HepG2 (cell line): ENCODE measurements around the gene PDIA5. TPM values are rescaled to one million over a fixed set of nuclear protein-coding genes. Genes with fewer than 3 reads are reported as not detected.

Experiments
- ARID5B ChIP-seq: IDR thresholded peaks from 2 replicates; pipeline ENCODE4 v1.4.0; 2020; ENCODE audit warnings: mild to moderate bottlenecking, missing genetic modification reagents
- ASH2L ChIP-seq: fragments of 300-600, 200-600 bp; sonication (generic); IDR thresholded peaks from 2 replicates; pipeline ENCODE4 v1.7.0; 2017; ENCODE audit warnings: low read depth, mild to moderate bottlenecking, moderate library complexity, mixed read lengths, low read length; ENCODE audit not compliant: insufficient read length
- BRCA1 ChIP-seq: sonication (generic); formaldehyde crosslinking; IDR thresholded peaks from 2 replicates; pipeline ENCODE4 v1.4.0; 2020; ENCODE audit warnings: missing genetic modification reagents
- DPF2 ChIP-seq: sonication (generic); formaldehyde crosslinking; IDR thresholded peaks from 2 replicates; pipeline ENCODE4 v1.4.0; 2020; ENCODE audit warnings: mild to moderate bottlenecking, low read depth, missing genetic modification reagents, borderline replicate concordance
- E2F2 ChIP-seq: sonication (generic); formaldehyde crosslinking; IDR thresholded peaks from 2 replicates; pipeline ENCODE4 v1.4.0; 2020; ENCODE audit warnings: missing genetic modification reagents, borderline replicate concordance
- JUN ChIP-seq: sonication (generic); formaldehyde crosslinking; IDR thresholded peaks from 2 replicates; pipeline ENCODE4 v1.4.0; 2020; ENCODE audit warnings: mild to moderate bottlenecking, missing genetic modification reagents
- KDM3A ChIP-seq: IDR thresholded peaks from 2 replicates; pipeline ENCODE4 v1.6.1; 2018; ENCODE audit warnings: low read depth, missing compliant biosample characterization
- MYNN ChIP-seq: sonication (generic); formaldehyde crosslinking; IDR thresholded peaks from 2 replicates; pipeline ENCODE4 v1.4.0; 2020; ENCODE audit warnings: mild to moderate bottlenecking, low read depth, missing genetic modification reagents
- RFXAP ChIP-seq: sonication (generic); formaldehyde crosslinking; IDR thresholded peaks from 2 replicates; pipeline ENCODE4 v1.4.0; 2020; ENCODE audit warnings: missing genetic modification reagents, borderline replicate concordance
- SMAD1 ChIP-seq: sonication (generic); formaldehyde crosslinking; IDR thresholded peaks from 2 replicates; pipeline ENCODE4 v1.4.0; 2020; ENCODE audit warnings: missing genetic modification reagents, low read depth, mild to moderate bottlenecking, borderline replicate concordance
- TOPORS ChIP-seq: sonication (generic); formaldehyde crosslinking; IDR thresholded peaks from 2 replicates; pipeline ENCODE4 v1.8.0; 2023; ENCODE audit warnings: mild to moderate bottlenecking, missing genetic modification reagents
- ZBTB3 ChIP-seq: sonication (generic); formaldehyde crosslinking; IDR thresholded peaks from 2 replicates; pipeline ENCODE4 v1.4.0; 2020; ENCODE audit warnings: low read depth, mild to moderate bottlenecking, moderate library complexity, missing genetic modification reagents, borderline replicate concordance
- ZFAT ChIP-seq: sonication (generic); formaldehyde crosslinking; conservative IDR thresholded peaks from 2 replicates; pipeline ENCODE4 v1.8.1; 2023; ENCODE audit warnings: missing genetic modification reagents, inconsistent platforms
- ZNF281 ChIP-seq: sonication (generic); formaldehyde crosslinking; IDR thresholded peaks from 2 replicates; pipeline ENCODE4 v1.4.0; 2020; ENCODE audit warnings: missing genetic modification reagents, borderline replicate concordance
- ZNF83 ChIP-seq: sonication (generic); formaldehyde crosslinking; IDR thresholded peaks from 2 replicates; pipeline ENCODE4 v1.4.0; 2020; ENCODE audit warnings: missing genetic modification reagents, mild to moderate bottlenecking, borderline replicate concordance
- polyA plus RNA-seq, 8 experiments: library from polyadenylated mRNA; depleted of rRNA in 3 of 8; stranded (reverse) in 7 of 8; unstranded in 1 of 8; fragments of >200 nt; fragmentation: Illumina TruSeq in 4 of 8; extraction: Trizol in 4 of 8; gene quantifications; 2 replicates each; pipeline versions ENCODE4 v1.2.1 to v1.2.3, GENCODE V29; 2011 to 2016; ENCODE audit warnings: low read depth in 4 of 8, missing spikeins in 1 of 8, mixed read lengths in 1 of 8; ENCODE audit not compliant: insufficient read depth in 1 of 8
- total RNA-seq, 5 experiments: library from RNA; depleted of rRNA; stranded (reverse); fragments of >200 nt; fragmentation: Illumina TruSeq; extraction: Trizol; gene quantifications; 2 replicates each; pipeline ENCODE4 v1.2.3, GENCODE V29; 2016; ENCODE audit warnings: low read depth in 1 of 5
- TF ChIP-seq, protein P1 (sequence below): sonication (generic); formaldehyde crosslinking; IDR thresholded peaks from 2 replicates; pipeline ENCODE4 v1.5.0; 2020; ENCODE audit warnings: mild to moderate bottlenecking, missing genetic modification reagents

Gene PDIA5
- total and polyA plus RNA-seq, 2 of the 13 experiments (the other 11 are each of a cell fraction or from before 2014, with no cell fraction given), result 51.3 to 74.3 TPM

DNA sequence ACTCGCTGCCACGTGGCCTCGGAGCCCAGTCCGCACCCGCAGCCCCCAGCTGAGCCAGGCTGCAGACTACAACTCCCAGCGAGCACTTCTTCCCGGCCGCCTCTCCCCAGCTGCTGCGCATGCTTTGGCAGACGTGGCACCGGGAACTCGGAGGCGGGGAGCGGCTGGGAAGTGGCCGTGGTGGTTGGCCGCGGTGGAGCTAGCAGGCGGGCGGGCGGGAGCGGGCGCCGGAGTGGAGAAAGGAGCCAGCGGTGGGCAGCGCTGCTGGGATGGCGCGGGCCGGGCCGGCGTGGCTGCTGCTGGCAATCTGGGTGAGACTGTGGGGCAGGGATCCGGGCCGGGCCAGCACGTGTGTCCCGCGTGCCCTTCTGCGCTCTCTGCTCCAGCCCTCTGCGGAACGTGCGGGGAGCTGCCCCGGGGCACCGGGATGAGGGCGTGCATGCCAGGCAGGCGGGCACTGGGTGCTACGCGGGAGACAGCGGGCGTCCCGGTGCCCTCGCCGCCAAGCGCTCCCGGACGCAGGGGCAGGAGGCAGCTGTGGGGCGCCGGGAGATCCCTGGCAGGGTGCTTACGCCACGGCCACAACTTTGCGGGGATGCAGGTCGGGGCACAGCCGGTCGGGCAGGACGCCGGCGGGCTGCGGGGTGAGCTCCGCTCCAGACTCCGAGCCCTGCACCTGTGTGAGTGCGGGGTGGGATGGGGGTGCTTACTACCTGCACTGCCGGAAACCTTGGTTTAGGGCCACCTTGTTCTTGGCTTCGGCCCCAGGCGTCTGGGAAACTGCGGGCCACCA lies at the start of gene PDIA5 (continued):
- TF ChIP-seq ARID5B (CRISPR knock-in tag) (peak; percentile 43), BRCA1 (CRISPR knock-in tag) (peak; percentile 71; the same call in 1 of the 2 replicates), DPF2 (no peak), SMAD1 (CRISPR knock-in tag) (0 out of 2 replicates have a peak, but pooled peaks have one; percentile 36), E2F2 (CRISPR knock-in tag) (no peak), KDM3A (CRISPR knock-in tag) (peak; percentile 73), MYNN (CRISPR knock-in tag) (no peak), ZNF83 (CRISPR knock-in tag) (no peak), JUN (CRISPR knock-in tag) (peak; percentile 13; the same call in 1 of the 2 replicates), ZFAT (CRISPR knock-in tag) (no peak), TOPORS (CRISPR knock-in tag) (peak; percentile 60), ZNF281 (CRISPR knock-in tag) (no peak; the same call in 1 of the 2 replicates), ASH2L (peak; percentile 53), ZBTB3 (CRISPR knock-in tag) (0 out of 2 replicates have a peak, but pooled peaks have one; percentile 78), RFXAP (CRISPR knock-in tag) (peak; percentile 51; the same call in 1 of the 2 replicates)
- TF ChIP-seq, protein P1, sequence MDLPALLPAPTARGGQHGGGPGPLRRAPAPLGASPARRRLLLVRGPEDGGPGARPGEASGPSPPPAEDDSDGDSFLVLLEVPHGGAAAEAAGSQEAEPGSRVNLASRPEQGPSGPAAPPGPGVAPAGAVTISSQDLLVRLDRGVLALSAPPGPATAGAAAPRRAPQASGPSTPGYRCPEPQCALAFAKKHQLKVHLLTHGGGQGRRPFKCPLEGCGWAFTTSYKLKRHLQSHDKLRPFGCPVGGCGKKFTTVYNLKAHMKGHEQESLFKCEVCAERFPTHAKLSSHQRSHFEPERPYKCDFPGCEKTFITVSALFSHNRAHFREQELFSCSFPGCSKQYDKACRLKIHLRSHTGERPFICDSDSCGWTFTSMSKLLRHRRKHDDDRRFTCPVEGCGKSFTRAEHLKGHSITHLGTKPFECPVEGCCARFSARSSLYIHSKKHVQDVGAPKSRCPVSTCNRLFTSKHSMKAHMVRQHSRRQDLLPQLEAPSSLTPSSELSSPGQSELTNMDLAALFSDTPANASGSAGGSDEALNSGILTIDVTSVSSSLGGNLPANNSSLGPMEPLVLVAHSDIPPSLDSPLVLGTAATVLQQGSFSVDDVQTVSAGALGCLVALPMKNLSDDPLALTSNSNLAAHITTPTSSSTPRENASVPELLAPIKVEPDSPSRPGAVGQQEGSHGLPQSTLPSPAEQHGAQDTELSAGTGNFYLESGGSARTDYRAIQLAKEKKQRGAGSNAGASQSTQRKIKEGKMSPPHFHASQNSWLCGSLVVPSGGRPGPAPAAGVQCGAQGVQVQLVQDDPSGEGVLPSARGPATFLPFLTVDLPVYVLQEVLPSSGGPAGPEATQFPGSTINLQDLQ, result no peak
